HG02970 (cell line): Measurements from ENCODE around the gene JDP2.

Experiments used
- ATAC-seq: cut with Tn5 transposase; IDR thresholded peaks from one replicate; pipeline ENCODE4 v1.9.1; 2021; ENCODE audit warnings: mild to moderate bottlenecking, moderate library complexity, moderate number of reproducible peaks; ENCODE audit not compliant: unreplicated experiment, low FRiP score

The JDP2 gene

DNA sequence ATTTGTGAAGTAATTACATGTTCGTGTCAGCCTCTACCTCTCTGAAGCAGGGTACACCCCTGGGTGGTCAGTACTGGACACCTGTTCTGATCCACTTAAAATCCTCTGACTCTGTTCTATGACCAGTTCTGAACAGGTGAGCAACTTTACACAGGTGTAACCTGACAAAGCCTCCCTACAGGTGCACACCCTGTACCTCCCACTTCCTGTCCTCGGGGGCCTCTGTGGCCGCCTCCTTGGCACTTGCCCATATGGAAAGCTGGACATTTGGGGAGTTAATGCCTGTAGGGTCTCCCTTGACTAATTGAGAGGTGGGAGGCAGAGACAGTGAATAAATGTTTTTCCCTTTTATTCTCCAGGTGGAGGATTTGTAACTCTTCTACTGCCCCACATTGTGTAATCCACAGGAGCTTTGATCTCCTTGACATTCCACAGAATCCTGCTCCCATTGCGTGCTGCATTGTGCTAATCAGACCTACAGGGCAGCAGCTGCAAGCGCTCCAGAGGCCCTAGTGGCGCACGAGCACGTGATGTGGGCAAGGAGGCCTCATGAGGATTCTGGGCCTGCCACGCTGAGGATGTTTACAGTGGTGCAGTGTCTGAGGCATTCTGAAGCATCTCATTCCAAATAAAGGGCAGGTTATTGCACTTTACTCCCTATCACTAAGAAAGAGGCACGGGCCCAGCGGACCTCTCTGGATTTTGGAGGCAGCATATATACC, 48.6 kb downstream of the JDP2 start:
- ATAC-seq, result no peak

DNA sequence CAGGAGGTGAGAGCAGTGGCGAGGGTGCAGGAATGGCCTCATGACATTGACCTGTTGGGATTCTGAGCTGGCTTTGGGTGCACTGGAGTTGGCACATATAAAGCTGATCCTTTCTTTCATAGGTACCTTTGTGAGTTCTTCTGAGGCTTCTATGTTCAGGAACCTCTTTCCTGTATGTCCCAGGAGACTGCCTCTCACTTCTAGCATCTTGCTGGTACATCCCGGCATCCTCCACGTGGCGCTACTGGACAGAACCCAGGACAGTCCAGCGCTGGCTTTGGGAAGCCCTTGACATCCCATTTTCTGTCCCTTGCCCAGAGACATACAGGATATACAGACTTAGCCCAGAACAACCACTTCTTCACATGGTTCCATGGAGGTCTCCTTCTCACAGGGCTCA, 50.1 kb downstream of the JDP2 start:
- ATAC-seq, result no peak

- no peak for ATAC-seq
Observed at GRCh38 chr14:75479770-75480600, 52.2 kb downstream of the JDP2 start.

DNA sequence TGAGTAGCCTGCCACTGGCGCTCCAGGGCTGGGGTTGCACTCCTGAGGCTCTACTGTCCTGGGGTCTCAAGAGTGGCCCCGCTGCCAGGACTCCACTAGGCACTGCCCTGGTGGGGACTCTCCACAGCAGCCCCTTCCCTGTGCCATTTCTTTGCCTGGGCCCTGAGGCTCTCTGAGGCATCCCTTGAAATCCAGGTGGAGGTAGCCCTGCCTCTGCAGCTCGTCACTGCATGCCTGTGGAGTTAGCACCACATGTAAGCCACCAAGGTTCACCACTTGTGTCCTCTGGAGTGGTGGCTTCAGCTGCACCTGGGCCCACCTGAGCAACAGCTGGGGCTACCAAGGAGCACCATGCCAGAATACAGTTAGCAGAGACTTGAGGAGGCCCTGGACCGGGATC, 54.5 kb downstream of the JDP2 start:
- no peak for ATAC-seq

DNA sequence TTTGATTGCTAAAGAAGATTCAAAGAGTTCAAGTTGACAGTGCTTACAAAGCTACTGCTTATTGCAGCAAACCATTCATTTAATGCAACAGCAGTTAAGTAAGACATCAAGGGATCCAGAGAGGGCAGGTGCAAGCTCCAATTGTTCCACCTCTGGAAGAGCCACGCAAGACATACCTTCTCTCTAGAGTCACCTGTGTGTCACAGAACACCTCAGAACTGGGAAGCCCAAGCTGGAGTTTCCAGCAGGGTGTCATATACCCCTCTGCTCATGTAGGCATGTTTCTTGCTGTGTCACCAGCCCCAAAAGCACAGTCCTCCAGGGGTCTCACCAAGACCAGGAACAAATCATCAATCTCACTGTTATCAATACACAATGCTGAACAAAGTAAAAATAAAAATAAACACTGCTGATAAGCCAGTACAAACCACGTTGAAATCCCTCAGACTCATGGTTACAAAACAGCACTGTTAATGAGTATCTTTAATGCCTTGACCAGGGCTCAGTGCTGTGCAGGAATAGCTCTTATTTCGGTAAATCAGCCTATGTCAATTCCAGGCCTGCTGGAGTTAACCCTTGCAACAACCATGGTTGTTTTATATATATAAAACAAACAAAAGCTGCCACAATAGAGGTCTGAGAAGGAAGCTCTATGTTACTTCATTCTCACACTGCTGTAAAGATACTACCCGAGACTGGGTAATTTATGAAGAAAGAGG, 57.0 kb downstream of the JDP2 start:
- ATAC-seq, result no peak

GRCh38 chr14:75486318-75486717, 58.5 kb downstream of the JDP2 start:
- ATAC-seq, result no peak

GRCh38 chr14:75487155-75487671, 59.4 kb downstream of the JDP2 start:
- peak; percentile 51 for ATAC-seq

- no peak for ATAC-seq
Observed at GRCh38 chr14:75489480-75489837, 61.6 kb downstream of the JDP2 start.

DNA sequence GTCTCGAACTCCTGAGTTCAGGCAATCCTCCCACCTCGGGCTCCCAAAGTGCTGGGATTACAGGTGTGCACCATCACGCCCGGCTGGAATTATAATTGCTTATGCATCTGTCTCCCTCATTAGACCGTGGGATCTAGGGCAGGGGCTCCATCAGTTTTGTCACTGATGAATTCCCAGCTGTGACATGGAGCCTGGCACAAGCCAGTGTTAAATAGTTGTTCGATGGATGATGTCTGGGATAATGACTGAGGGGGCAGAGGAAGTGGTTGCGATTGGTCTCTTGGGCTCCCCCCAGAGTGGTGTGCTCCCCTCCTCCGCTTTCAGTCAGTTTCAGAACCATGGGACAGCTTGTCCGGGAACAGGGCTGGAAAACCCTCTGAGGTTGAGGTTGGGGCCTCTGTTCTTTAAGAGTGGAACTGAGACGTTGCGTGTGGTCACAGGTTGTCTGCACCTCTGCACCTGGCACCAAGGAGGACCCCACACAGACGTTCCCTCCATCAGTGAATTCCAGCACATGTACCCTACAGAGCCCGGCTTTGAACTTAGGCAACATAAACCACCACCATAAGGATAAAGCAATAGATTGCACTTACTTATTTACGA, 63.7 kb downstream of the JDP2 start:
- ATAC-seq, result no peak

DNA sequence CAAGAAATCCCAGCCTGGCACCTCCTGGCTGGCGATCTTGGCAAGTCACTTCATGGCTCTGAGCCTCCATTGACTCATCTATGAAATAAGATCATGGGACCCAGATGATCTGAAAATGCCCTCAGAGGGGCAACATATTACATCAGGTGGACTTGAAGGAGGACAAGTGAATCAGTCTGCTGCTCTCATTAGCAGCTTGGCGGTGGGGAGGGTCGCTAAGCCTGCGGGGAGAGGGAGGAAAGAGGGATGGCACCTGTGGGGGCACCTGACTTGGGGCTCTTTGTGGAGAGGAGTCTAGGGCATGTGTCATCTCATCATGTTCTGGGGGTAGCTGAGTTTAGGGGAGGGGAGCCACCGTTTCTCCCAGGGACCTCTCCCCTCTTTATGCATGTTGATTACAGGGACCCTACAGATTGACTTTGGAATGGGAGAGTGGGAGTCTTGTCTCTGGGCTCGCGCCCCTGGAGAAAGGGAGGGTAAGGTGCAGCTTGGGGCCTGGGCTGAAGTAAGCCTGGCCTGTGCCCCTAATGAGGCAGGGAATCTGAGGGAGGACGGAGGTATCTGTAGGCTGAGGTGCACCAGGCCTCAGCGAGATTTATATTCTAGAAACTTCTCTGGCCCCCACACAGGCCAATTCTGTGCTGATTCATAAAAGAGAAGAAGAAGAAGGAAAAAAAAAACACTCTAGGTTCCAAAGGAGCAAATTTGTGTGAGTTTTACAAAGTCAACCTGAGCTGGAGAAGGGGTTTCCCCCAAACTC, 65.2 kb downstream of the JDP2 start:
- no peak for ATAC-seq

GRCh38 chr14:75493592-75494087, 65.8 kb downstream of the JDP2 start:
- no peak for ATAC-seq

- ATAC-seq, result no peak
Observed at GRCh38 chr14:75494896-75495295, 67.1 kb downstream of the JDP2 start.

- ATAC-seq, result no peak
Observed at GRCh38 chr14:75495399-75495798, 67.6 kb downstream of the JDP2 start.

GRCh38 chr14:75495882-75496281, 68.1 kb downstream of the JDP2 start:
- no peak for ATAC-seq

DNA sequence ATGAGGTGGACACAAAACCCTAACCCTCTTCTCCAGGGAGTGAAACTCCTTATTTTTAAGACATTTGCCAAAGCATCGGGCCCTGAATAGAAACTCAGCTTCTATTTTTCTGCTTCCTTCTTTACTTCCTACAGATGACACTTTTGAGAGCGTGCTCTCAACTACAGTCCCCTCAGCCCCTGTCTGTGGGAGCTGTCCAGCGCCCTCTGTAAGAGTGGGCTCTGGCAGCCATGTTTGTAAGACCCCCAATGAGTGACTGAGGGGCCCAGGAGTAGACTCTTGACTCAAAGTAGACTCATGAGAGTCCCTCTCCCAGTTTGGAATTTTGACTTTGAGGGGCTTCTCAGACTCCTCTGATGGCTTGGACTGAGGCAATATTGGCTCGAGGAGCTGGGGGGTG, 68.9 kb downstream of the JDP2 start:
- no peak for ATAC-seq

DNA sequence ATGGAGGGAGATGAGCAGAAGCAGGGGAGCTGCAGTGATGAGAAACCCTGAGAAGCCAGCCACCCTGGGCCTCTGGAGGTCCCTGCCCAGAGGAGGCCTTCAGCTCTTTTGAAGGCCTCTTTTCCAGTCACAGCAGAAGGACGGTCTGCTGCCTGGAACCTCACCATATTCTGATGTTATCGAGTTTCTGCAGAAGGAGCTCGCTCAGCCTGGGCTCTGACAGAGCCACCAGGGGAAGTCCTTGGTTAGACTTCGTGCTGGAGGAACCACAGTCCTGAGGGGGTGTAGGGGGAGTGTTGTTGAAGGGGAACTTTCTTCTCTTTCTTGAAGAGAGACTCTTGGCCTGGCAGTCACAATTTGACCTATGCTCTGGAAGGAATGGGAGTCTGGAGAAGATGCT, 69.4 kb downstream of the JDP2 start:
- no peak for ATAC-seq

GRCh38 chr14:75497701-75498100, 69.9 kb downstream of the JDP2 start:
- no peak for ATAC-seq

GRCh38 chr14:75499084-75499875, 71.5 kb downstream of the JDP2 start:
- no peak for ATAC-seq

- no peak for ATAC-seq
Observed at GRCh38 chr14:75501080-75501479, 73.3 kb downstream of the JDP2 start.
